Heart left ventricle (tissue), 16 donors: Measurements from ENCODE around the gene LRRC2. TPM values are rescaled to one million over a fixed set of nuclear protein-coding genes. Genes with fewer than 3 reads are reported as not detected.

Source experiments
- ATAC-seq, 4 donors: fragments of 200-7000 bp; cut with Tn5 transposase; one replicate each; pipeline ENCODE4 v1.9.1; 2020 to 2022; ENCODE audit warnings: moderate library complexity in 4 of 4, mild to moderate bottlenecking in 3 of 4, moderate number of reproducible peaks in 1 of 4
- DNase-seq, 5 donors: peaks; one replicate each; pipeline ENCODE4 v3.0.0-alpha.2; 2020
- H3K27ac ChIP-seq, 12 donors: fragments of 200-600 bp; sonication (generic) in 4 of 12; one replicate each; pipeline versions ENCODE4 v1.5.0 to v1.8.0; 2016 to 2022; ENCODE audit warnings: mild to moderate bottlenecking in 2 of 12
- H3K27me3 ChIP-seq, 9 donors: fragments of 200-600 bp; sonication (generic) in 2 of 9; one replicate each; pipeline versions ENCODE4 v1.5.1 to v1.8.0; 2016 to 2022; ENCODE audit warnings: mild to moderate bottlenecking in 3 of 9
- H3K36me3 ChIP-seq, 9 donors: fragments of 200-600 bp; sonication (generic) in 2 of 9; one replicate each; pipeline versions ENCODE4 v1.5.0 to v1.8.0; 2018 to 2022; ENCODE audit warnings: mild to moderate bottlenecking in 2 of 9
- H3K4me1 ChIP-seq, 12 donors: fragments of 200-600 bp; sonication (generic) in 4 of 12; one replicate each; pipeline versions ENCODE4 v1.5.0 to v1.8.0; 2016 to 2022; ENCODE audit warnings: mild to moderate bottlenecking in 3 of 12
- H3K4me3 ChIP-seq, 12 donors: fragments of 200-600 bp; sonication (generic) in 4 of 12; one replicate each; pipeline versions ENCODE4 v1.5.0 to v1.8.0; 2017 to 2022; ENCODE audit warnings: mild to moderate bottlenecking in 9 of 12, moderate library complexity in 4 of 12
- H3K9me3 ChIP-seq, 12 donors: fragments of 200-600 bp; sonication (generic) in 4 of 12; one replicate each; pipeline versions ENCODE4 v1.5.0 to v1.8.0; 2016 to 2022; ENCODE audit warnings: mild to moderate bottlenecking in 1 of 12
- POLR2A ChIP-seq, 2 donors: fragments of 450-650 bp; IDR thresholded peaks; one replicate each; pipeline ENCODE4 v1.6.1; 2017; ENCODE audit warnings: antibody characterized with exemption in 2 of 2, mild to moderate bottlenecking in 2 of 2, moderate library complexity in 2 of 2
- WGBS, 4 donors: extraction: QIAGEN DNeasy Blood & Tissue Kit in 2 of 4; methylation state at CpG; one replicate each; pipeline versions ENCODE4 v1.1.5 to v1.1.7; 2013 to 2018; 5-methylcytosine and 5-hydroxymethylcytosine counted together
- intact Hi-C, 10 donors: fragments of 100-400 bp; cut with DNase I; formaldehyde crosslinking; loops; one replicate each; pipeline versions ENCODE4 v1.11.1 to v1.14.2; 2022
- polyA plus RNA-seq, 2 donors: library from polyadenylated mRNA; stranded (reverse); fragments of 200-250 nt; gene quantifications; one replicate each; pipeline ENCODE4 v1.2.3, GENCODE V29; 2013
- total RNA-seq, 9 donors: library from RNA; depleted of rRNA in 2 of 9; stranded (reverse); fragments of >200 nt in 2 of 9; fragmentation: NEBNext Ultra II Directional in 3 of 9; extraction: Animal tissue kit (Norgen Biotek cat#: 25700) in 3 of 9; gene quantifications; one replicate each; pipeline versions ENCODE4 v1.1.0 to v1.2.4, GENCODE V29; 2016 to 2023
- TF ChIP-seq, protein P1 (sequence below), 12 donors: fragments of 200-600 bp; sonication (generic) in 4 of 12; IDR thresholded peaks; one replicate each; pipeline versions ENCODE4 v1.5.0 to v1.8.0; 2018 to 2022; ENCODE audit warnings: antibody characterized with exemption in 12 of 12, mild to moderate bottlenecking in 5 of 12
- donor health status: ischemic (EF 13 %, LVEDD 7.1; RV severe dilation, severe dysfunction).
- donor health status: healthy with polysubstance abuse.
- donor health status: DM: no; HTN: yes; CAD: no.
- donor health status: DM: no; HTN: no; CAD: no.
- donor health status: ischemic (EF 25% LVEDD 6.9; RV normal size, moderate dysfunction).
- donor health status: ischemic (EF 25% LVEDD 5.7; RV mildly dilated, moderate dysfunction).
- donor health status: healthy.
- donor health status: DM: yes; HTN: yes; CAD: no.
- donor health status: ischemic (EF 35%, LVEDD 5.7; RV mildly dilated, moderate dysfunction).
- donor health status: nonischemic (EF 11% LVEDD 7.7; RV severe dilation, severe dysfunction).
- donor health status: DM: yes; HTN: yes; CAD: no.
- donor health status: PGD.
- donor health status: ischemic (EF 29% LVEDD 5.4; RV normal size, mild dysfunction).
- donor health status: nonischemic (EF 23%, LVEDD 6.1; RV moderate dilation, normal function).

Gene LRRC2
- total and polyA plus RNA-seq, 11 donors: 20.7 to 147 (median 83.7) TPM

DNA sequence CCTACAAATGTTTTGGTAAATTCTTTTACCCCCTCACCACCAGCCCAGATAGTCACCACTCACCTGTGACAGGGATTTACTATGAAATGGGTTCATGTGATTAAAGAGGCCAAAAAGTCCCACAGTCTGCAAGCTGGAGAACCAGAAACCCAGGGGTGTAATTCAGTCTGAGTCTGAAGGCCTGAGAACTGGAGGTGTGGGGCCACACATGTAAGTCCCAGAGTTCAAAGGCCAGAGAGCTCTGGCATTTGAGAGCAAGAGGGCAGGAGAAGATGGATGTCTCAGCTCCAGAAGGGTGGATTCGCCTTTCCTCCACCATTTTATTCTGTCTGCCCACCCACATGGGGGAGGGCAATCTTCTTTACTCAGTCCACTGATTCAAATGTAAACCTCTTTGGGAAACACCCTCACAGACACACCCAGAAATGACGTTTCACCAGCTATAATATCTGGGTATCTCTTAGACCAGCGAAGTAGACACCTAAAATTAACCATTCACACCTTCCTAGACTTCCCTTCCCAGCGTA is 56.4 kb downstream of the LRRC2 start:
- Histone ChIP-seq H3K36me3 (peaks cover 0 to 33% (median 0%) of the 10 kb centered on the region in 9 donors), H3K4me3 (no peak overlapping the region), H3K27me3 (peaks cover 0 to 3% (median 0%) of the 10 kb centered on the region in 9 donors), H3K27ac (no peak overlapping the region), H3K4me1 (no peaks in the 10 kb centered on the region), H3K9me3 (no peaks in the 10 kb centered on the region)
- intact Hi-C loops: no loop called here
- DNase-seq (no peak), ATAC-seq (no peak)
- TF ChIP-seq, protein P1, sequence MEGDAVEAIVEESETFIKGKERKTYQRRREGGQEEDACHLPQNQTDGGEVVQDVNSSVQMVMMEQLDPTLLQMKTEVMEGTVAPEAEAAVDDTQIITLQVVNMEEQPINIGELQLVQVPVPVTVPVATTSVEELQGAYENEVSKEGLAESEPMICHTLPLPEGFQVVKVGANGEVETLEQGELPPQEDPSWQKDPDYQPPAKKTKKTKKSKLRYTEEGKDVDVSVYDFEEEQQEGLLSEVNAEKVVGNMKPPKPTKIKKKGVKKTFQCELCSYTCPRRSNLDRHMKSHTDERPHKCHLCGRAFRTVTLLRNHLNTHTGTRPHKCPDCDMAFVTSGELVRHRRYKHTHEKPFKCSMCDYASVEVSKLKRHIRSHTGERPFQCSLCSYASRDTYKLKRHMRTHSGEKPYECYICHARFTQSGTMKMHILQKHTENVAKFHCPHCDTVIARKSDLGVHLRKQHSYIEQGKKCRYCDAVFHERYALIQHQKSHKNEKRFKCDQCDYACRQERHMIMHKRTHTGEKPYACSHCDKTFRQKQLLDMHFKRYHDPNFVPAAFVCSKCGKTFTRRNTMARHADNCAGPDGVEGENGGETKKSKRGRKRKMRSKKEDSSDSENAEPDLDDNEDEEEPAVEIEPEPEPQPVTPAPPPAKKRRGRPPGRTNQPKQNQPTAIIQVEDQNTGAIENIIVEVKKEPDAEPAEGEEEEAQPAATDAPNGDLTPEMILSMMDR (IDR thresholded peaks at IDR 0.05): no peak
- WGBS, 4 donors: 65 to 72% (median 70%) methylated on average over 4 of the region's 4 CpGs

DNA sequence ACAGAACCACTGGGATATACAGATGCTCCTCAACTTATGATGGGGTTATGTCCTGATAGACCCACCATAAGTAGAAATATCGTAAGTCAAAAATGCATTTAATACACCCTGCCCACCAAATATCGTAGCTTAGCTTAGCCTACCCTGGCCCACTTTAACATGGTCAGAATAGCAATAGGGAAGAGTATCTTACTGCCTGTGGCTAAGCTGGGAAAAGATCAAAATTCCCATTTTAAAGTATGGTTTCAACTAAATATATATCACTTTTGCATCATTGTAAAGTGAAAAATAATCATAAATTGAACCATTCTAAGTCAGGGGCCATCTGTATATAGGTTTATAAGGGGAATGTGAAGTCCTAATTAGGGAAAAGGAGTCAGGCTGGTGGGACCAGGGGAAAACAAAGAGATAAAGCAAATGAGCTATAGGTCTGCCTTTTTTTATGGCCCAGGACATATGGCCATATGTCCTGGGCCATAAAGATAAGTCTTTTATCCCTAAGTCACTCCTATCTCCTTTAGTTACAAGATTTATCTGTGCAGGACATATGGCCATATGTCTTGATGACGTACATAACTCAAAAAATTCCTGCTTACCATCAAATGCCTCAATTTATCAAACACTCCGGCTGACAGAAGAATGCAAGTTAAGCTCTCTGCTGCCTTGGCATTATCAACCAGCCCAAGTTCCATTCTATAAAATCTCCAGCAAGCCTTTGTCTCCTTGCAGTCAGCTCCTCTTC is 57.1 kb downstream of the LRRC2 start:
- Histone ChIP-seq H3K36me3 (peaks cover 0 to 33% (median 0%) of the 10 kb centered on the region in 9 donors), H3K27ac (no peak overlapping the region), H3K4me3 (no peak overlapping the region), H3K27me3 (peaks cover 0 to 3% (median 0%) of the 10 kb centered on the region in 9 donors), H3K4me1 (no peaks in the 10 kb centered on the region), H3K9me3 (no peaks in the 10 kb centered on the region)
- intact Hi-C loops: no loop called here
- no peak for ATAC-seq
- no peak for TF ChIP-seq POLR2A (IDR thresholded peaks at IDR 0.05)
- TF ChIP-seq, protein P1 (IDR thresholded peaks at IDR 0.05): no peak
- DNase-seq: no peak
- WGBS, 4 donors: 79 to 81% (median 80%) methylated on average over 4 of the region's 4 CpGs

DNA sequence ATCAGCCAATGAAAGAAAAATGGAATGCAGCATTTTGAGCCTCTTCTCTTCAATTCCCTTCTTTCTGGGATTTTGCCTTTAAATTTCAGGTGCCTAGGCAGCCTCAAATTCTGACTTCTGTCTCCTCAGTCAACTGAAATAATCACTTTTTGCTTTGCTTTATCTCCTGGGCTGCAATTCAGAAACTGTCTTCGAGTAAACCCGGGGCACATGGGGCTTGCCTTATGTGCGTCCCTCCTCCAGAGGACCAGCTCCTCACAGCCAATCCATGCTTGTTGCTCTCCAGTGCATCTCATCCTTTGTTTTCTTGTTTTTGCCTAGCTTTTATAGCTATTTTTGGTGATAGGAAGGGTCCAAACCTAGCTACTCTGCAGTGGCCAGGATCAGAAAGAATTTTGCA is 59.6 kb downstream of the LRRC2 start:
- H3K9me3 ChIP-seq: no peaks in the 10 kb centered on the region
- H3K27ac ChIP-seq: no peak overlapping the region
- 77 to 82% (median 78%) methylated on average over 3 of the region's 3 CpGs for WGBS, 4 donors
- peaks cover 0 to 23% (median 0%) of the 10 kb centered on the region in 9 donors for H3K36me3 ChIP-seq
- TF ChIP-seq POLR2A (IDR thresholded peaks at IDR 0.05): no peak
- TF ChIP-seq, protein P1 (IDR thresholded peaks at IDR 0.05): no peak
- no peak overlapping the region for H3K4me3 ChIP-seq
- H3K4me1 ChIP-seq: peaks cover 0 to 9% (median 0%) of the 10 kb centered on the region in 12 donors
- DNase-seq: no peak
- no peak for ATAC-seq
- intact Hi-C loops: no loop called here
- peaks cover 0 to 3% (median 0%) of the 10 kb centered on the region in 9 donors for H3K27me3 ChIP-seq

DNA sequence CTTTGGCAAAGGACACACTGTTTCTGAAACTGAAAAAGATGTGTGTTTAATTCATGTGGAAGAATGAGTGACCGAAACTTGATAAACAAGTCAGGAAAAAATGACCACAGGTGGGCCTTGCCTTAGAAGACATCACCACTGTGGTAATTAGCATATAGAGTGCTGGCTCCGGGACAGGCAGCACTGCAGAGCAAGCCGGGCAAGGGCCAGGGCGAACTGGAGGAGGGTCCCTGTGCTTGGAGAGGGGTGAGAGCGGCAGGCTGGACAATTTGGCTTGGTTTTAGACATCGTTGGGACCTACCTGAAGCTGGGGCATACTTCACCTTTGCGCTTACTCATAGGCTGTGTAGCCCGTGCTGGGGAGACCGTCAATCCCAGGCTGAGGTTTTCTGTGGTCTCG is 60.1 kb downstream of the LRRC2 start:
- ATAC-seq (peak in 1 of 4 donors; percentile 26), DNase-seq (no peak)
- Histone ChIP-seq H3K9me3 (no peaks in the 10 kb centered on the region), H3K36me3 (peaks cover 0 to 19% (median 0%) of the 10 kb centered on the region in 9 donors), H3K4me1 (peaks cover 0 to 9% (median 0%) of the 10 kb centered on the region in 12 donors), H3K27ac (no peak overlapping the region), H3K4me3 (no peak overlapping the region), H3K27me3 (no peaks in the 10 kb centered on the region)
- intact Hi-C loops: no loop called here
- TF ChIP-seq POLR2A (IDR thresholded peaks at IDR 0.05): no peak
- TF ChIP-seq, protein P1 (IDR thresholded peaks at IDR 0.05): no peak
- 83 to 89% (median 88%) methylated on average over 10 of the region's 10 CpGs for WGBS, 4 donors
